Mucosa of rectum (tissue), 2 donors: Measurements from ENCODE around the gene MST1.
"Not testable (repeated sequence)": the region's sequence is repeated elsewhere in the genome, so short reads cannot be mapped to it uniquely, and the experiment has no call there.

ENCODE experiments used
- H3K27ac ChIP-seq, 2 donors: one replicate each; pipeline ENCODE4 v1.7.0; 2013; ENCODE audit warnings: inconsistent platforms in 2 of 2, low read depth in 2 of 2, low read length in 2 of 2
- H3K27me3 ChIP-seq, 2 donors: one replicate each; pipeline ENCODE4 v1.7.0; 2013; ENCODE audit warnings: low read length in 2 of 2; ENCODE audit not compliant: control insufficient read depth in 2 of 2, insufficient read depth in 2 of 2
- H3K36me3 ChIP-seq, 2 donors: one replicate each; pipeline ENCODE4 v1.7.0; 2013; ENCODE audit warnings: low read length in 2 of 2; ENCODE audit not compliant: control insufficient read depth in 2 of 2, insufficient read depth in 2 of 2
- H3K4me1 ChIP-seq, 2 donors: one replicate each; pipeline ENCODE4 v1.7.0; 2013; ENCODE audit warnings: low read length in 2 of 2, mild to moderate bottlenecking in 1 of 2; ENCODE audit not compliant: control insufficient read depth in 2 of 2, insufficient read depth in 2 of 2
- H3K4me3 ChIP-seq, 2 donors: one replicate each; pipeline ENCODE4 v1.7.0; 2013; ENCODE audit warnings: low read length in 2 of 2
- H3K9ac ChIP-seq, 2 donors: one replicate each; pipeline ENCODE4 v1.7.0; 2013; ENCODE audit warnings: low read length in 2 of 2, low read depth in 1 of 2, mild to moderate bottlenecking in 1 of 2
- H3K9me3 ChIP-seq, 2 donors: one replicate each; pipeline ENCODE4 v1.7.0; 2013; ENCODE audit warnings: low read length in 2 of 2; ENCODE audit not compliant: control insufficient read depth in 2 of 2
- donor health status: healthy.
- donor health status: Normal muscosa, but diverticular disease.

Gene MST1

DNA sequence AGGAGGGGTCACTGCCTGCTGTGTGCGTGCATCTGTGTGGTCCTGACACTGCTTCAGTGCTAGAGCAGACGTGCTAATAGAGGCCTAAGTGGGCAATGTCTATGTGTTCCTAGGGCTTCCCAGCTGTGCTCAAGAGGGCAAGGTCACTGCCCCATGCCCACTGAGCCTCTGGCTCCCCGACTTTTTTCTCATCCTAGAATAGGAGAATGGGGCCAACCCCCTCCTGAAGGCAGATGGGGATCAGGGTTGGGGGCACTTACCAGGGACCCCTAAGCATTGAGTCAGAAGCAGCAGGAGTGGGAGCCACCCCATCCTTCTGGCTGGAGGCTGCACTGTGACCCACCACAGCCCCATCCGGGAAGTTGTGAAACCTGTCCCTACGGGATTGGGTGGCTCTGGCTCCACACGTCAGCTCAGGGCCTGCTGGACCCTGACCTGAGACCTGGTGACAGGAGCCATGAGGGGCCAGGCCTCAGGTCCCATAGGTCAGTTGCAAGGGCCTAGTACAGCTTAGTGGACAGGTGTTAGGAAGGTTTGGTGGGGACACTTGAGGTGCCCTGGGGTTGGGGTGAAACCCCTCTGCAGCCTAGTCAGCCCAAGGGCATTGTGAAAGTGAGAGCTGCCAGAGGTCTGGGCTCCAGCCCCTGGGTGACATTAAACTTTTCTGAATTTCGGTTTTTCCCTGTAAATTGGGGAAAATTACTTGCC, 782 bp downstream of the MST1 start:
- Histone ChIP-seq H3K27ac (peak overlapping the region; percentile 70 to 75), H3K9ac (peak overlapping the region; percentile 84 to 86), H3K4me3 (peak overlapping the region; percentile 91 to 97), H3K4me1 (peaks cover 11 to 20% of the 10 kb centered on the region in 2 donors)
- H3K36me3 ChIP-seq, H3K27me3 ChIP-seq, H3K9me3 ChIP-seq: not testable (repeated sequence)

DNA sequence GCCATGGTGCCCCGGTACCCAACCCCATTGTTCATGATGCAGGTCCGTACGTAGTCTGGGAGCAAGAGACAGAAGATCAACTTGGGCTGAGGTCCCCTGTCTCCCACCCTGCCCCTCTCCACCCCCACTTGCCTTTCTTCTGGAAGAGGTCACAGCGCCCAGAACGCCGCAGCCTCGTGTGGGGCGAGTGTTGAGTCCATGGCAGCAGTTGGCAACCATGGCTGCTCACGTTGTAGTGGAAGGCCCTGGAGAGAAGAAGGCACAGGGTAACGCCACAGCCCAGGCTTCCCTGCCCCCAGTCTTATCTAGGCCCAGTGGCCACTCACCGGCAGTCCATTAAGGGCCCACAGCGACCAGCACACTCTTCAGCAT, 1.9 kb downstream of the MST1 start:
- Histone ChIP-seq H3K36me3 (peaks cover 15% of the 10 kb centered on the region in 2 donors), H3K4me1 (peaks cover 11 to 20% of the 10 kb centered on the region in 2 donors)
- H3K27ac ChIP-seq, H3K9me3 ChIP-seq, H3K9ac ChIP-seq, H3K4me3 ChIP-seq, H3K27me3 ChIP-seq: not testable (repeated sequence)

DNA sequence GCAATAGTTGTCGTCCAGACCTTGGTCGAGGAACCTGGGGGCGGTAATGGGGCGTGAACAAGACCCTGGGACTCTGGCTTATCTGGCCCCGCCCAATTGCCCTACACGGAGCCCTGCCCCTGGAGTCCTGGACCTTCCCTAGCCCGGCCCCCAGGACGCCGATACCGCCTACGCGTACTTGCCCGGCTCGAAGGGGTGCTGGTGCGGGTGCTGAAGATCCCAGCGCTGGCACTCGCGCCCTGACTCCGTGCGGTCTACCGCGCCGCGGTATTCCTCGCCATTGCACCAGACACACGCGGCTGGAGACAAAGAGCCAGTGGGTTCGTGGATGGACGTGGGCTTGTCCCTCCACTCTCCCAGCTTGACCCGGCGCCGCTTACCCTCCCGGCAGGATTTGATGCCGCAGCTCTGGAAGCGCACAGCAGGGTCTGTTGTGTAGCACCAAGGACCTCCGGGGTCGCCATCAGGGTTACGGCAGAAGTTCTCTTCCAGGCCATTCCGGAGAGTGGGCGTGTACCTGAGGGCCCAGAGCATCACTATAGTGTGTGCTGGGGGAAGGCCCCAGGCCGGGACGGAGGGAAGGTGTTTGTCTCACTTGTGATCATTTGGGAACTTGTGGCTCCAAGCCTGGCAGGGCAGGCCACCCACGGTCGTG, 2.4 kb downstream of the MST1 start:
- H3K9me3 ChIP-seq, H3K27me3 ChIP-seq, H3K27ac ChIP-seq: not testable (repeated sequence)
- peak overlapping the region in 1 of 2 donors; percentile 51 for H3K9ac ChIP-seq
- H3K36me3 ChIP-seq = peaks cover 20% of the 10 kb centered on the region in 2 donors
- peak overlapping the region; percentile 43 to 62 for H3K4me3 ChIP-seq
- peaks cover 11 to 20% of the 10 kb centered on the region in 2 donors for H3K4me1 ChIP-seq

DNA sequence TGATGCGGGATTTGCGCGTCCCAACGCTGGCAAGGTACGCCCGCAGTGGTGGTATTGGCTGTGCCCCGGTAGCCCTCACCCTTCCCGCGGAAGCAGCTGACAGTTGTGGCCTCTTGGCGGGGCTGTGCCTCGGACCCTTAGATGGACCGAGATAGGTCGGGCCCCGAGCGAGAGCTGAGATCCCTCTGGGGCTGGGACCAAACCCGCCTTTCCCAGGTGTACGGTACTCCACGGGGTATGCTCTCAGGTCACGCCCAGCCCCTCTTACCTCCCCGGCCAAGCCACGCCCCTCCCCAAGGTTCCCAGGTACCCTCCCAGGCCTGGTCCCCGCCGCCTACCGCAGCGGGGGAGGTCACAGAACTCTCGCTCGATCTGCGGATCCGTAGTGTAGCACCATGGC, 2.9 kb downstream of the MST1 start:
- Histone ChIP-seq H3K4me1 (peaks cover 11 to 19% of the 10 kb centered on the region in 2 donors), H3K9ac (peak overlapping the region in 1 of 2 donors; percentile 51), H3K36me3 (peaks cover 25 to 26% of the 10 kb centered on the region in 2 donors), H3K4me3 (peak overlapping the region; percentile 43 to 62)
- not testable (repeated sequence) for H3K27ac ChIP-seq, H3K27me3 ChIP-seq, H3K9me3 ChIP-seq

DNA sequence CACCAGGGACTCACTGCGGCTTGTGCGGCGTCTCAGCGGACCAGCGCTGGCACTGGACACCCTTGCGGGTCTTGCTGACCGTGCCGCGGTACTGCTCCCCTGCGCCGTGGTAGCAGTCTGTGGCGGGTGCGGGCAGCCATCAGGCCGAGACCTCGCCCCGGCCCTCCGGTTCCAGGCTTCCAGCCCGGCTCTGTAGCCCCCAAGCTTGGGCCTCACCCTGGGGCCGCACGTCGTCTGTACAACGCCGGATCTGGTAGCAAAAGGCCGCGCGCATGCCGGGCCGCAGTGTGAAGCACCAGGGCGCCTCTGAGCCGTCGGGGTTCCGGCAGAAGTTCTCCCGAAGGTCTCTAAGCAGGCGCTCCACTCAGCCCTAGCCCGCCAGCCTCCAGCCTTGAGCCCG, 3.4 kb downstream of the MST1 start:
- Histone ChIP-seq H3K4me1 (peaks cover 11 to 17% of the 10 kb centered on the region in 2 donors), H3K36me3 (peaks cover 28 to 31% of the 10 kb centered on the region in 2 donors)
- H3K27ac ChIP-seq, H3K9ac ChIP-seq, H3K27me3 ChIP-seq, H3K9me3 ChIP-seq, H3K4me3 ChIP-seq: not testable (repeated sequence)

DNA sequence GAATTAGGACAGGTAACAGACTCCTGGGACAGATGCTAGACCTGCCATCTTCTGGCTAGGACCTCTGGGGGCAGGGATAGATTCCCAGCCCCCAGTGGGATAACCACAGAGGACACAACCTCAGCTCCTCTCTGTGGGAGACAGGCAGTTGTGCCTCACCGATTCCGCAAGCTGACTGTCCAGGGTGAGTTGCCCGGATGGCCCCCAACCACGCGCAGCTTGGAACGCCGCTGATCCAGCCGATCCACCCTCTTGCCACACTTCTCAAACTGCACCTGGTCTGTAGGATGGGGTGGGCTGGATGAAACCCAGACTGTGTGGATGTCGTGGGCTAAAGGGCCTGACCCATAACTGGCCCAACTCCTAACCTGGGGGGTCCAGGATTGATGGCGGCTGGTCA, 4.2 kb downstream of the MST1 start:
- H3K27me3 ChIP-seq = not testable (repeated sequence)

DNA sequence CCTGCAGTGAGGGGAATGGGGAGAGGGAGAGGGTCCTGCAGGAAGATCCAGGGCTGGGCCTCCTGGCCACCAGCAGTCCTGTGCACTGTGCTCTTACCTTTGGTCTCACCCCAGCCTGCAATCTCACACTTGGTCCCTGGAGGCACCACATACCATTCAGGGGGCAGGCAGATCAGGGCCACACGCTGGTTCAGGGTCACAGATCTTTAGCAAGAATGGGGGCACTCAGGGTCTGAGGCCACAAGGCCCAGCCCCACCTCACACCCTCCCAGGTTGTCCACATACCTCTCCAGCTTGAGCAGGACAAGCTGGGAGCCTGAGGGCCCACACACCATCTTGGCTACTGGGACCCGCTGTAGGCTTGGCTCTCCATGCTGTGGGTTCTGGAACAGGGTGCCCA, 4.8 kb downstream of the MST1 start:
- H3K27ac ChIP-seq, H3K4me1 ChIP-seq, H3K4me3 ChIP-seq, H3K27me3 ChIP-seq, H3K9me3 ChIP-seq, H3K9ac ChIP-seq: not testable (repeated sequence)
- H3K36me3 ChIP-seq = peaks cover 40 to 45% of the 10 kb centered on the region in 2 donors

More for the DNA sequence above, 4.2 kb downstream of the MST1 start:
- Histone ChIP-seq H3K36me3 (peaks cover 34 to 38% of the 10 kb centered on the region in 2 donors), H3K4me1 (peaks cover 8 to 10% of the 10 kb centered on the region in 2 donors)
- not testable (repeated sequence) for H3K27ac ChIP-seq, H3K9ac ChIP-seq, H3K4me3 ChIP-seq, H3K9me3 ChIP-seq

DNA sequence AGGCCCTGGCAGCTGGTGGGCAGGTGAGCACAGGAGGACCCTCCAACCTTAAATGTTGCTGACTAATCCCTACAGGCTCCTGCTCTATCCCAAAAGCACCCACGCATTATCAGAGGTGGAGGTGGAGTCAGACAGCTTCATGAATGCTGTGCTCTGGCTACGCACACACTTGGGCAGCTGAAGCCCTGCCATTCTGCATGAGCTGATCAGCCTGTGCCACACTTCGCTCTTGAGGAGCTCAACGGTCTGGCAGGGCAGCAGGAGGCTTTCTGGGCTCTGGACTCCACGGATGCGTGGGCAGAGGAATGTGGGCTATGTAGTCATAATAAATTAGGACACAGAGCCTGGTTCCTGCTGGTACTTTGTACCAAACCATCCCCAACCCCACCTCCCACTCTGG, 6.1 kb downstream of the MST1 start:
- Histone ChIP-seq H3K9me3 (no peaks in the 10 kb centered on the region), H3K36me3 (peaks cover 53 to 58% of the 10 kb centered on the region in 2 donors), H3K4me3 (no peak overlapping the region), H3K4me1 (peaks cover 3% of the 10 kb centered on the region in 2 donors), H3K9ac (no peak overlapping the region), H3K27ac (no peak overlapping the region), H3K27me3 (no peaks in the 10 kb centered on the region)

DNA sequence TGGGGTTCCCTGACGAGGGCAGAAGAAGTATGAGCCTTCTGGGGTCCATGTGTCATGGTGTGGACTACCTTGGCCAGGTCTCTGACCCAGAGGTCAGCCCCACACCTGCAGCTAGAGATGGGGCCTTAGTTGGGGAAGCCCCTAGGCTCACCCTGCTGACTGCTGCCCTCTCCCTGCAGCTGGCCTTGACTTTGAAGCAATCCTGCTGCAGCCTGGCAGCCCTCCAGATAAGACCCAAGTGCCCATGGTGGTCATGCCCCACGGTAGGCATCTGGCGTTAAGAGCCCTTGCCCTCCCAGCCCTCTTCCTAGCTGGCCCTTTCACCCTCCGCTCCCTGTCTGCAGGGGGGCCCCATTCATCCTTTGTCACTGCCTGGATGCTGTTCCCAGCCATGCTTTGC, 7.7 kb downstream of the MST1 start:
- H3K27ac ChIP-seq = no peak overlapping the region
- H3K4me1 ChIP-seq = no peaks in the 10 kb centered on the region
- H3K36me3 ChIP-seq = peaks cover 69 to 74% of the 10 kb centered on the region in 2 donors
- no peaks in the 10 kb centered on the region for H3K27me3 ChIP-seq
- H3K9me3 ChIP-seq = no peaks in the 10 kb centered on the region
- no peak overlapping the region for H3K4me3 ChIP-seq
- H3K9ac ChIP-seq = no peak overlapping the region

DNA sequence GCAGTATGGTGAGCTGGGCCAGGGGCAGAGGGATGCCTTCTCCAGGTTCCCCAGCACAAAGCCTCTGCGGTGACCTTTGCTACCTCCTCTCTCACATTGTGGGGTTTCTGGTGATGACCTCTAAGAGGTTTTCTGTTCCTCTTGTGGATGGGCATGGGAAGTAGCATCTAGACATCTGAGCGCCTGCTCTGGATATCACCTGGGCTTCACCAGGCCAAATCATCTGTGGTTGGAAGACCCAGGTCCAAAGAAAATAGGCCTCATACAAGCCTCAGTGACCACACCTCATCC, 8.1 kb downstream of the MST1 start:
- Histone ChIP-seq H3K4me3 (no peak overlapping the region), H3K36me3 (peaks cover 72 to 77% of the 10 kb centered on the region in 2 donors), H3K9ac (no peak overlapping the region), H3K27ac (no peak overlapping the region), H3K27me3 (no peaks in the 10 kb centered on the region), H3K9me3 (no peaks in the 10 kb centered on the region), H3K4me1 (no peaks in the 10 kb centered on the region)
